ENCODE data around the gene DCDC2. TPM values are rescaled to one million over a fixed set of nuclear protein-coding genes. Genes with fewer than 3 reads are reported as not detected.

The DCDC2 gene
- total RNA-seq, 2 donors from 2014 or later: 0.12 TPM; not detected in 1

GRCh38 chr6:24359640-24360454 lies 2.0 kb upstream of the DCDC2 start:
- H3K27ac Mint-ChIP-seq: no peak overlapping the region
- ATAC-seq (replicated peaks in 1 of 2) (peak; percentile 94 to 95), DNase-seq (peak; percentile 89 to 90)

GRCh38 chr6:24358219-24358821 lies 461 bp upstream of the DCDC2 start:
- H3K4me1 Mint-ChIP-seq (ENCODE audit: low read depth): peaks cover 23% of the 10 kb centered on the region
- H3K4me3 Mint-ChIP-seq: peak overlapping the region; percentile 82 to 86
- no peak for DNase-seq
- no peak for ATAC-seq (replicated peaks in 1 of 2)
- no peak overlapping the region for H3K27ac Mint-ChIP-seq
- H3K27me3 Mint-ChIP-seq (ENCODE audit: low read depth): peaks cover 33% of the 10 kb centered on the region
- H3K36me3 Mint-ChIP-seq (ENCODE audit: insufficient read depth in 2 of 2): no peaks in the 10 kb centered on the region
- no peaks in the 10 kb centered on the region for H3K9me3 Mint-ChIP-seq

More at GRCh38 chr6:24359640-24360454, 2.0 kb upstream of the DCDC2 start:
- peaks cover 33% of the 10 kb centered on the region for H3K27me3 Mint-ChIP-seq (ENCODE audit: low read depth)
- H3K4me3 Mint-ChIP-seq: peak overlapping the region; percentile 69 to 89
- no peaks in the 10 kb centered on the region for H3K36me3 Mint-ChIP-seq (ENCODE audit: insufficient read depth in 2 of 2)
- H3K9me3 Mint-ChIP-seq: no peaks in the 10 kb centered on the region
- peaks cover 23% of the 10 kb centered on the region for H3K4me1 Mint-ChIP-seq (ENCODE audit: low read depth)

GRCh38 chr6:24356310-24356973 lies 1.4 kb downstream of the DCDC2 start:
- DNase-seq: no peak
- H3K4me3 Mint-ChIP-seq: no peak overlapping the region
- H3K27me3 Mint-ChIP-seq (ENCODE audit: low read depth): peaks cover 32% of the 10 kb centered on the region
- no peak overlapping the region for H3K27ac Mint-ChIP-seq
- no peak for ATAC-seq (replicated peaks in 1 of 2)
- peaks cover 23% of the 10 kb centered on the region for H3K4me1 Mint-ChIP-seq (ENCODE audit: low read depth)
- no peaks in the 10 kb centered on the region for H3K36me3 Mint-ChIP-seq (ENCODE audit: insufficient read depth in 2 of 2)
- no peaks in the 10 kb centered on the region for H3K9me3 Mint-ChIP-seq

- H3K9me3 Mint-ChIP-seq: no peaks in the 10 kb centered on the region
- no peaks in the 10 kb centered on the region for H3K36me3 Mint-ChIP-seq (ENCODE audit: insufficient read depth in 2 of 2)
- H3K4me1 Mint-ChIP-seq (ENCODE audit: low read depth): peaks cover 19% of the 10 kb centered on the region
- no peak for DNase-seq
- H3K4me3 Mint-ChIP-seq: no peak overlapping the region
- no peak overlapping the region for H3K27ac Mint-ChIP-seq
- H3K27me3 Mint-ChIP-seq (ENCODE audit: low read depth): peaks cover 41% of the 10 kb centered on the region
- ATAC-seq (replicated peaks in 1 of 2): no peak
Observed at GRCh38 chr6:24355393-24355792, 2.5 kb downstream of the DCDC2 start.

GRCh38 chr6:24353861-24354260 lies 4.0 kb downstream of the DCDC2 start:
- no peaks in the 10 kb centered on the region for H3K9me3 Mint-ChIP-seq
- no peak overlapping the region for H3K4me3 Mint-ChIP-seq
- no peaks in the 10 kb centered on the region for H3K36me3 Mint-ChIP-seq (ENCODE audit: insufficient read depth in 2 of 2)
- DNase-seq (no peak), ATAC-seq (replicated peaks in 1 of 2) (no peak)
- no peak overlapping the region for H3K27ac Mint-ChIP-seq
- H3K4me1 Mint-ChIP-seq (ENCODE audit: low read depth): peaks cover 15% of the 10 kb centered on the region
- H3K27me3 Mint-ChIP-seq (ENCODE audit: low read depth): peaks cover 54% of the 10 kb centered on the region

GRCh38 chr6:24352434-24352833 lies 5.4 kb downstream of the DCDC2 start:
- Mint-ChIP-seq H3K27me3 (ENCODE audit: low read depth) (peaks cover 56% of the 10 kb centered on the region), H3K4me3 (no peak overlapping the region), H3K9me3 (no peaks in the 10 kb centered on the region), H3K36me3 (ENCODE audit: insufficient read depth in 2 of 2) (no peaks in the 10 kb centered on the region), H3K4me1 (ENCODE audit: low read depth) (peaks cover 6% of the 10 kb centered on the region), H3K27ac (no peak overlapping the region)
- no peak for DNase-seq
- no peak for ATAC-seq (replicated peaks in 1 of 2)

- no peaks in the 10 kb centered on the region for H3K9me3 Mint-ChIP-seq
- H3K27ac Mint-ChIP-seq: no peak overlapping the region
- no peak for ATAC-seq (replicated peaks in 1 of 2)
- no peak overlapping the region for H3K4me3 Mint-ChIP-seq
- no peaks in the 10 kb centered on the region for H3K36me3 Mint-ChIP-seq (ENCODE audit: insufficient read depth in 2 of 2)
- H3K4me1 Mint-ChIP-seq (ENCODE audit: low read depth): no peaks in the 10 kb centered on the region
- DNase-seq: no peak
- peaks cover 32% of the 10 kb centered on the region for H3K27me3 Mint-ChIP-seq (ENCODE audit: low read depth)
Observed at GRCh38 chr6:24344976-24345375, 12.9 kb downstream of the DCDC2 start.

GRCh38 chr6:24340998-24341938 lies 16.6 kb downstream of the DCDC2 start:
- no peaks in the 10 kb centered on the region for H3K4me1 Mint-ChIP-seq (ENCODE audit: low read depth)
- DNase-seq: no peak
- no peak overlapping the region for H3K27ac Mint-ChIP-seq
- no peak for ATAC-seq (replicated peaks in 1 of 2)
- no peak overlapping the region for H3K4me3 Mint-ChIP-seq
- peaks cover 2 to 5% of the 10 kb centered on the region in 2 donors for H3K36me3 Mint-ChIP-seq (ENCODE audit: insufficient read depth in 2 of 2)
- H3K27me3 Mint-ChIP-seq (ENCODE audit: low read depth): peaks cover 10% of the 10 kb centered on the region
- H3K9me3 Mint-ChIP-seq: peaks cover 7 to 8% of the 10 kb centered on the region in 2 donors

GRCh38 chr6:24339932-24340331 lies 17.9 kb downstream of the DCDC2 start:
- Mint-ChIP-seq H3K4me1 (ENCODE audit: low read depth) (no peaks in the 10 kb centered on the region), H3K9me3 (peaks cover 7 to 8% of the 10 kb centered on the region in 2 donors), H3K27ac (no peak overlapping the region), H3K27me3 (ENCODE audit: low read depth) (peaks cover 10% of the 10 kb centered on the region), H3K36me3 (ENCODE audit: insufficient read depth in 2 of 2) (peaks cover 2 to 5% of the 10 kb centered on the region in 2 donors), H3K4me3 (no peak overlapping the region)
- DNase-seq (no peak), ATAC-seq (replicated peaks in 1 of 2) (no peak)

GRCh38 chr6:24334285-24334684 lies 23.6 kb downstream of the DCDC2 start:
- no peak overlapping the region for H3K4me3 Mint-ChIP-seq
- no peaks in the 10 kb centered on the region for H3K4me1 Mint-ChIP-seq (ENCODE audit: low read depth)
- no peak overlapping the region for H3K27ac Mint-ChIP-seq
- ATAC-seq (replicated peaks in 1 of 2) (no peak), DNase-seq (no peak)
- H3K36me3 Mint-ChIP-seq (ENCODE audit: insufficient read depth in 2 of 2): peaks cover 2 to 5% of the 10 kb centered on the region in 2 donors
- peaks cover 7 to 8% of the 10 kb centered on the region in 2 donors for H3K9me3 Mint-ChIP-seq
- no peaks in the 10 kb centered on the region for H3K27me3 Mint-ChIP-seq (ENCODE audit: low read depth)

GRCh38 chr6:24332317-24332716 lies 25.5 kb downstream of the DCDC2 start:
- ATAC-seq (replicated peaks in 1 of 2): no peak
- H3K4me1 Mint-ChIP-seq (ENCODE audit: low read depth): no peaks in the 10 kb centered on the region
- no peak overlapping the region for H3K4me3 Mint-ChIP-seq
- DNase-seq: no peak
- no peaks in the 10 kb centered on the region for H3K9me3 Mint-ChIP-seq
- no peak overlapping the region for H3K27ac Mint-ChIP-seq
- H3K27me3 Mint-ChIP-seq (ENCODE audit: low read depth): no peaks in the 10 kb centered on the region
- no peaks in the 10 kb centered on the region for H3K36me3 Mint-ChIP-seq (ENCODE audit: insufficient read depth in 2 of 2)

- Mint-ChIP-seq H3K27ac (no peak overlapping the region), H3K4me1 (ENCODE audit: low read depth) (no peaks in the 10 kb centered on the region), H3K9me3 (no peaks in the 10 kb centered on the region), H3K4me3 (no peak overlapping the region), H3K27me3 (ENCODE audit: low read depth) (no peaks in the 10 kb centered on the region), H3K36me3 (ENCODE audit: insufficient read depth in 2 of 2) (no peaks in the 10 kb centered on the region)
- no peak for ATAC-seq (replicated peaks in 1 of 2)
- no peak for DNase-seq
Observed at GRCh38 chr6:24330137-24330732, 27.6 kb downstream of the DCDC2 start.
